HEK293 (cell line): ENCODE measurements around the gene GLYATL3.

Source experiments
- EGR2 ChIP-seq: fragments of 450-650 bp; formaldehyde crosslinking; IDR thresholded peaks from 2 replicates; pipeline ENCODE4 v1.5.1; 2016; ENCODE audit warnings: low read depth, missing biosample characterization, missing genetic modification characterization
- GLIS1 ChIP-seq: fragments of 450-650 bp; formaldehyde crosslinking; IDR thresholded peaks from 2 replicates; pipeline ENCODE4 v1.5.1; 2016; ENCODE audit warnings: missing biosample characterization, missing genetic modification characterization
- KLF1 ChIP-seq: fragments of 450-650 bp; formaldehyde crosslinking; IDR thresholded peaks from 2 replicates; pipeline ENCODE4 v1.5.1; 2016; ENCODE audit warnings: missing biosample characterization, missing genetic modification characterization
- KLF16 ChIP-seq: fragments of 450-650 bp; formaldehyde crosslinking; IDR thresholded peaks from 2 replicates; pipeline ENCODE4 v1.5.1; 2017; ENCODE audit warnings: missing biosample characterization, missing genetic modification characterization
- PRDM2 ChIP-seq: fragments of 450-650 bp; formaldehyde crosslinking; IDR thresholded peaks from 2 replicates; pipeline ENCODE4 v1.5.1; 2016; ENCODE audit warnings: missing biosample characterization, missing genetic modification characterization, borderline replicate concordance
- TRIM28 ChIP-seq: IDR thresholded peaks from 2 replicates; pipeline ENCODE4 v1.6.1; 2011; ENCODE audit warnings: low read length, control low read depth, borderline replicate concordance
- YY1 ChIP-seq: fragments of 450-650 bp; formaldehyde crosslinking; IDR thresholded peaks from 2 replicates; pipeline ENCODE4 v1.5.1; 2018; ENCODE audit warnings: missing biosample characterization, missing genetic modification characterization
- ZBTB11 ChIP-seq: fragments of 450-650 bp; formaldehyde crosslinking; conservative IDR thresholded peaks from 2 replicates; pipeline ENCODE4 v1.5.1; 2016; ENCODE audit warnings: low read depth, missing biosample characterization, missing genetic modification characterization
- ZBTB20 ChIP-seq: fragments of 450-650 bp; formaldehyde crosslinking; IDR thresholded peaks from 2 replicates; pipeline ENCODE4 v1.5.1; 2016; ENCODE audit warnings: missing biosample characterization, missing genetic modification characterization
- ZBTB26 ChIP-seq: fragments of 450-650 bp; formaldehyde crosslinking; optimal IDR thresholded peaks from 2 replicates; pipeline ENCODE3; 2016; ENCODE audit warnings: missing biosample characterization, mild to moderate bottlenecking, missing genetic modification characterization
- ZBTB44 ChIP-seq: fragments of 450-650 bp; IDR thresholded peaks from 2 replicates; pipeline ENCODE4 v1.5.1; 2018; ENCODE audit warnings: missing biosample characterization, mild to moderate bottlenecking, missing genetic modification characterization
- ZEB2 ChIP-seq: fragments of 450-650 bp; formaldehyde crosslinking; IDR thresholded peaks from 2 replicates; pipeline ENCODE4 v1.5.1; 2016; ENCODE audit warnings: missing biosample characterization, missing genetic modification characterization
- ZNF19 ChIP-seq: fragments of 450-650 bp; formaldehyde crosslinking; IDR thresholded peaks from 2 replicates; pipeline ENCODE4; 2016; ENCODE audit warnings: missing biosample characterization, missing genetic modification characterization, low read depth
- ZNF239 ChIP-seq: fragments of 450-650 bp; formaldehyde crosslinking; IDR thresholded peaks from 2 replicates; pipeline ENCODE4 v1.5.1; 2016; ENCODE audit warnings: missing biosample characterization, missing genetic modification characterization
- ZNF449 ChIP-seq: fragments of 450-650 bp; formaldehyde crosslinking; IDR thresholded peaks from 2 replicates; pipeline ENCODE4 v1.5.1; 2017; ENCODE audit warnings: missing biosample characterization, mild to moderate bottlenecking, missing genetic modification characterization, moderate library complexity
- ZNF488 ChIP-seq: fragments of 450-650 bp; formaldehyde crosslinking; IDR thresholded peaks from 2 replicates; pipeline ENCODE4 v1.5.1; 2016; ENCODE audit warnings: missing biosample characterization, missing genetic modification characterization
- ZNF585B ChIP-seq: fragments of 450-650 bp; formaldehyde crosslinking; IDR thresholded peaks from 2 replicates; pipeline ENCODE4 v1.5.1; 2016; ENCODE audit warnings: missing biosample characterization, missing genetic modification characterization
- ZSCAN30 ChIP-seq: fragments of 450-650 bp; IDR thresholded peaks from 2 replicates; pipeline ENCODE4 v1.5.1; 2018; ENCODE audit warnings: missing biosample characterization, mild to moderate bottlenecking, missing genetic modification characterization, moderate library complexity
- TF ChIP-seq, protein P1 (sequence below): fragments of 450-650 bp; formaldehyde crosslinking; IDR thresholded peaks from 2 replicates; pipeline ENCODE4 v1.5.1; 2016; ENCODE audit warnings: missing biosample characterization, missing genetic modification characterization
- TF ChIP-seq, protein P2 (sequence below): fragments of 450-650 bp; formaldehyde crosslinking; IDR thresholded peaks from 2 replicates; pipeline ENCODE4 v1.5.1; 2016; ENCODE audit warnings: missing biosample characterization, missing genetic modification characterization

GLYATL3 gene

GRCh38 chr6:49462927-49463611 is 36.7 kb upstream of the GLYATL3 start, which contains the start of the genes CENPQ and MMUT (continued):
- TF ChIP-seq TRIM28 (peak; percentile 66; the same call in 1 of the 2 replicates), ZNF19 (tag by site-specific recombination) (no peak), GLIS1 (tag by site-specific recombination) (peak; percentile 54), EGR2 (tag by site-specific recombination) (peak; percentile 99), YY1 (tag by site-specific recombination) (peak; percentile 47; the same call in 1 of the 2 replicates), ZNF585B (no peak), ZBTB44 (tag by site-specific recombination) (no peak), KLF16 (tag by site-specific recombination) (peak; percentile 96), ZBTB11 (tag by site-specific recombination) (peak; percentile 82), ZNF239 (tag by site-specific recombination) (no peak), PRDM2 (tag by site-specific recombination) (no peak), ZEB2 (tag by site-specific recombination) (peak; percentile 50; the same call in 1 of the 2 replicates), ZBTB20 (tag by site-specific recombination) (0 out of 2 replicates have a peak, but pooled peaks have one; percentile 42), ZNF449 (tag by site-specific recombination) (peak; percentile 81), ZSCAN30 (tag by site-specific recombination) (0 out of 2 replicates have a peak, but pooled peaks have one; percentile 10), ZNF488 (no peak), ZBTB26 (tag by site-specific recombination) (peak; percentile 46), KLF1 (peak; percentile 97)
- TF ChIP-seq, protein P1, sequence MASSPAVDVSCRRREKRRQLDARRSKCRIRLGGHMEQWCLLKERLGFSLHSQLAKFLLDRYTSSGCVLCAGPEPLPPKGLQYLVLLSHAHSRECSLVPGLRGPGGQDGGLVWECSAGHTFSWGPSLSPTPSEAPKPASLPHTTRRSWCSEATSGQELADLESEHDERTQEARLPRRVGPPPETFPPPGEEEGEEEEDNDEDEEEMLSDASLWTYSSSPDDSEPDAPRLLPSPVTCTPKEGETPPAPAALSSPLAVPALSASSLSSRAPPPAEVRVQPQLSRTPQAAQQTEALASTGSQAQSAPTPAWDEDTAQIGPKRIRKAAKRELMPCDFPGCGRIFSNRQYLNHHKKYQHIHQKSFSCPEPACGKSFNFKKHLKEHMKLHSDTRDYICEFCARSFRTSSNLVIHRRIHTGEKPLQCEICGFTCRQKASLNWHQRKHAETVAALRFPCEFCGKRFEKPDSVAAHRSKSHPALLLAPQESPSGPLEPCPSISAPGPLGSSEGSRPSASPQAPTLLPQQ (tag by site-specific recombination): 0 out of 2 replicates have a peak, but pooled peaks have one; percentile 37
- TF ChIP-seq, protein P2, sequence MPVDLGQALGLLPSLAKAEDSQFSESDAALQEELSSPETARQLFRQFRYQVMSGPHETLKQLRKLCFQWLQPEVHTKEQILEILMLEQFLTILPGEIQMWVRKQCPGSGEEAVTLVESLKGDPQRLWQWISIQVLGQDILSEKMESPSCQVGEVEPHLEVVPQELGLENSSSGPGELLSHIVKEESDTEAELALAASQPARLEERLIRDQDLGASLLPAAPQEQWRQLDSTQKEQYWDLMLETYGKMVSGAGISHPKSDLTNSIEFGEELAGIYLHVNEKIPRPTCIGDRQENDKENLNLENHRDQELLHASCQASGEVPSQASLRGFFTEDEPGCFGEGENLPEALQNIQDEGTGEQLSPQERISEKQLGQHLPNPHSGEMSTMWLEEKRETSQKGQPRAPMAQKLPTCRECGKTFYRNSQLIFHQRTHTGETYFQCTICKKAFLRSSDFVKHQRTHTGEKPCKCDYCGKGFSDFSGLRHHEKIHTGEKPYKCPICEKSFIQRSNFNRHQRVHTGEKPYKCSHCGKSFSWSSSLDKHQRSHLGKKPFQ (tag by site-specific recombination): no peak
